CD14-positive monocyte (primary cell): ENCODE results near the gene REEP1. TPM values are rescaled to one million over a fixed set of nuclear protein-coding genes. Genes with fewer than 3 reads are reported as not detected.

Experiments used
- DNase-seq, 3 donors: peaks; one replicate each; pipeline ENCODE4 v3.0.0-alpha.2; 2011 to 2022
- H2AFZ ChIP-seq: 2 replicates; pipeline ENCODE4 v1.6.0; 2012; ENCODE audit warnings: mild to moderate bottlenecking, low read depth, low read length, inconsistent platforms; ENCODE audit not compliant: insufficient read depth, poor library complexity, severe bottlenecking
- H3K27ac ChIP-seq, 2 donors: 1 replicate in 1 of 2; 2 replicates in 1 of 2; pipeline ENCODE4 v1.5.1; 2012 to 2013; ENCODE audit warnings: low read length in 2 of 2, control low read depth in 1 of 2, inconsistent platforms in 1 of 2, low read depth in 1 of 2, mild to moderate bottlenecking in 1 of 2
- H3K27me3 ChIP-seq, 2 donors: one replicate each; pipeline versions ENCODE4 v1.6.0 to v1.6.1; 2011 to 2013; ENCODE audit warnings: low read length in 2 of 2; ENCODE audit not compliant: control insufficient read depth in 2 of 2, insufficient read depth in 2 of 2
- H3K36me3 ChIP-seq, 2 donors: replicated peaks in 1 of 2; 1 replicate in 1 of 2; 2 replicates in 1 of 2; pipeline versions ENCODE4 v1.5.1 to v1.6.1; 2012 to 2013; ENCODE audit warnings: low read length in 2 of 2, control low read depth in 1 of 2, inconsistent platforms in 1 of 2, mild to moderate bottlenecking in 1 of 2; ENCODE audit not compliant: insufficient read depth in 2 of 2, control insufficient read depth in 1 of 2
- H3K4me1 ChIP-seq, 2 donors: 1 replicate in 1 of 2; 2 replicates in 1 of 2; pipeline versions ENCODE4 v1.5.1 to v1.6.1; 2012 to 2013; ENCODE audit warnings: low read length in 2 of 2, control low read depth in 1 of 2, inconsistent platforms in 1 of 2, mild to moderate bottlenecking in 1 of 2, moderate library complexity in 1 of 2; ENCODE audit not compliant: insufficient read depth in 2 of 2, control insufficient read depth in 1 of 2
- H3K4me2 ChIP-seq: replicated peaks from 2 replicates; pipeline ENCODE3; 2012; ENCODE audit warnings: low read length, moderate library complexity, mild to moderate bottlenecking; ENCODE audit not compliant: poor library complexity, severe bottlenecking; ENCODE audit errors: extremely low read depth
- H3K4me3 ChIP-seq, 3 experiments: fragments of 200-600 bp in 1 of 3; sonication (generic) in 1 of 3; replicated peaks in 1 of 3; 1 replicate in 2 of 3; 2 replicates in 1 of 3; pipeline ENCODE4 v1.5.1; 2011 to 2013; ENCODE audit warnings: low read length in 3 of 3, mild to moderate bottlenecking in 3 of 3, control low read depth in 2 of 3, low read depth in 2 of 3, inconsistent platforms in 1 of 3, moderate library complexity in 1 of 3
- H3K79me2 ChIP-seq: 2 replicates; pipeline ENCODE4 v1.6.0; 2012; ENCODE audit warnings: mild to moderate bottlenecking, control low read depth, inconsistent platforms, low read length, moderate library complexity; ENCODE audit not compliant: insufficient read depth
- H3K9ac ChIP-seq: 2 replicates; pipeline ENCODE4 v1.6.0; 2017; ENCODE audit warnings: low read length, mild to moderate bottlenecking; ENCODE audit not compliant: insufficient read depth, poor library complexity, severe bottlenecking
- H3K9me3 ChIP-seq, 2 donors: replicated peaks in 1 of 2; 1 replicate in 1 of 2; 2 replicates in 1 of 2; pipeline versions ENCODE4 v1.5.1 to v1.6.1; 2012 to 2013; ENCODE audit warnings: low read length in 2 of 2, control low read depth in 1 of 2; ENCODE audit not compliant: control insufficient read depth in 1 of 2, insufficient read depth in 1 of 2
- H4K20me1 ChIP-seq: 2 replicates; pipeline ENCODE4 v1.6.0; 2012; ENCODE audit warnings: mild to moderate bottlenecking, low read length, control low read depth, moderate library complexity; ENCODE audit not compliant: insufficient read depth
- H3K27ac Mint-ChIP-seq, 7 donors: one replicate each; pipeline ENCODE4 v1.8.0; 2020; ENCODE audit warnings: mild to moderate bottlenecking in 7 of 7, mixed read lengths in 7 of 7, moderate library complexity in 6 of 7, inconsistent platforms in 2 of 7
- H3K27me3 Mint-ChIP-seq, 3 donors: one replicate each; pipeline ENCODE4 v1.8.0; 2021 to 2022; ENCODE audit warnings: low read depth in 3 of 3, mild to moderate bottlenecking in 3 of 3, mixed read lengths in 3 of 3, moderate library complexity in 3 of 3, inconsistent platforms in 1 of 3
- H3K36me3 Mint-ChIP-seq, 2 donors: one replicate each; pipeline ENCODE4 v1.8.0; 2020; ENCODE audit warnings: mixed read lengths in 2 of 2, inconsistent platforms in 1 of 2, mild to moderate bottlenecking in 1 of 2
- H3K4me1 Mint-ChIP-seq: one replicate; pipeline ENCODE4 v1.8.0; 2020; ENCODE audit warnings: mild to moderate bottlenecking, mixed read lengths
- H3K4me3 Mint-ChIP-seq, 2 donors: one replicate each; pipeline ENCODE4 v1.8.0; 2020; ENCODE audit warnings: mild to moderate bottlenecking in 2 of 2, mixed read lengths in 2 of 2, moderate library complexity in 1 of 2
- H3K9me3 Mint-ChIP-seq, 7 donors: one replicate each; pipeline ENCODE4 v1.8.0; 2020 to 2022; ENCODE audit warnings: mixed read lengths in 7 of 7, mild to moderate bottlenecking in 6 of 7, moderate library complexity in 6 of 7, inconsistent platforms in 2 of 7
- CTCF ChIP-seq: fragments of 200-600 bp; IDR thresholded peaks from one replicate; pipeline ENCODE4 v1.8.0; 2022; ENCODE audit warnings: antibody characterized with exemption, mild to moderate bottlenecking
- WGBS: methylation state at CpG from one replicate; pipeline ENCODE4 v1.1.5; 2013; ENCODE audit warnings: missing lambda C conversion rate; ENCODE audit not compliant: insufficient coverage; 5-methylcytosine and 5-hydroxymethylcytosine counted together
- intact Hi-C, 2 donors: fragments of 100-400 bp; cut with micrococcal nuclease; formaldehyde crosslinking; loops; one replicate each; pipeline versions ENCODE4 v1.15.0 to v1.15.1; 2023
- polyA plus RNA-seq, 3 donors: library from polyadenylated mRNA; depleted of rRNA in 1 of 3; unstranded in 2 of 3; stranded (reverse) in 1 of 3; fragments of 300-500 nt in 2 of 3; fragments of >200 nt in 1 of 3; fragmentation: Illumina TruSeq in 2 of 3; gene quantifications; 1 replicate in 2 of 3; 2 replicates in 1 of 3; pipeline ENCODE4 v1.2.3, GENCODE V29; 2012 to 2021

REEP1 gene
- polyA plus RNA-seq, 3 donors, result not detected

- intact Hi-C loops, result no loop called here
- Mint-ChIP-seq H3K4me1 (no peaks in the 10 kb centered on the region), H3K36me3 (no peaks in the 10 kb centered on the region), H3K9me3 (peaks cover 0 to 5% (median 0%) of the 10 kb centered on the region in 7 donors), H3K27me3 (peaks cover 7 to 22% (median 11%) of the 10 kb centered on the region in 3 donors), H3K4me3 (no peak overlapping the region), H3K27ac (no peak overlapping the region)
- no peaks in the 10 kb centered on the region for H3K4me1 ChIP-seq
- no peak overlapping the region for H3K27ac ChIP-seq
- H3K4me2 ChIP-seq, result no peak overlapping the region
- WGBS, result 92% methylated on average over 4 of the region's 5 CpGs
- no peaks in the 10 kb centered on the region for H3K9me3 ChIP-seq
- no peaks in the 10 kb centered on the region for H3K79me2 ChIP-seq
- H4K20me1 ChIP-seq, result no peaks in the 10 kb centered on the region
- no peaks in the 10 kb centered on the region for H3K36me3 ChIP-seq
- H2AFZ ChIP-seq, result no peak overlapping the region
- peaks cover 0 to 3% of the 10 kb centered on the region in 2 donors for H3K27me3 ChIP-seq
- TF ChIP-seq CTCF, result no peak
- DNase-seq, result no peak
- H3K4me3 ChIP-seq, result no peak overlapping the region
- H3K9ac ChIP-seq, result no peak overlapping the region
Measured at GRCh38 chr2:86283411-86284030, 53.9 kb downstream of the REEP1 start.

- Histone ChIP-seq H3K36me3 (no peaks in the 10 kb centered on the region), H3K27ac (no peak overlapping the region), H3K79me2 (no peaks in the 10 kb centered on the region), H3K4me1 (no peaks in the 10 kb centered on the region), H2AFZ (no peak overlapping the region), H3K4me3 (no peak overlapping the region), H3K9ac (no peak overlapping the region), H4K20me1 (no peaks in the 10 kb centered on the region), H3K9me3 (no peaks in the 10 kb centered on the region), H3K4me2 (no peak overlapping the region), H3K27me3 (no peaks in the 10 kb centered on the region)
- TF ChIP-seq CTCF, result no peak
- 94% methylated on average over 9 of the region's 14 CpGs for WGBS
- no peaks in the 10 kb centered on the region for H3K4me1 Mint-ChIP-seq
- H3K27ac Mint-ChIP-seq, result no peak overlapping the region
- no peak overlapping the region for H3K4me3 Mint-ChIP-seq
- H3K36me3 Mint-ChIP-seq, result no peaks in the 10 kb centered on the region
- intact Hi-C loops, result no loop called here
- peaks cover 9 to 25% (median 14%) of the 10 kb centered on the region in 3 donors for H3K27me3 Mint-ChIP-seq
- H3K9me3 Mint-ChIP-seq, result peaks cover 0 to 2% (median 0%) of the 10 kb centered on the region in 7 donors
- DNase-seq, result no peak
Measured at GRCh38 chr2:86281066-86281700, 56.2 kb downstream of the REEP1 start.
